Upper lobe of left lung (tissue), 6 donors: ENCODE results near the gene TMX1. TPM values are rescaled to one million over a fixed set of nuclear protein-coding genes. Genes with fewer than 3 reads are reported as not detected.

Source experiments
- ATAC-seq, 2 donors: fragments of 200-7000 bp; cut with Tn5 transposase; one replicate each; pipeline ENCODE4 v1.9.1; 2022; ENCODE audit warnings: mild to moderate bottlenecking in 2 of 2, moderate library complexity in 2 of 2; ENCODE audit not compliant: low FRiP score in 2 of 2
- DNase-seq, 2 donors: peaks; one replicate each; pipeline ENCODE4 v3.0.0-alpha.2; 2019 to 2020
- H3K27ac ChIP-seq, 4 donors: fragments of 200-600 bp; sonication (generic); one replicate each; pipeline ENCODE4 v1.5.1; 2016 to 2019
- H3K27me3 ChIP-seq, 4 donors: fragments of 200-600 bp; sonication (generic); one replicate each; pipeline ENCODE4 v1.5.1; 2017 to 2019
- H3K36me3 ChIP-seq, 4 donors: fragments of 200-600 bp; sonication (generic); one replicate each; pipeline ENCODE4 v1.5.1; 2016 to 2019
- H3K4me1 ChIP-seq, 4 donors: fragments of 200-600 bp; sonication (generic); one replicate each; pipeline ENCODE4 v1.5.1; 2018 to 2019
- H3K4me3 ChIP-seq, 4 donors: fragments of 200-600 bp; sonication (generic); one replicate each; pipeline ENCODE4 v1.5.1; 2017 to 2019; ENCODE audit warnings: mild to moderate bottlenecking in 2 of 4, moderate library complexity in 1 of 4
- H3K9me3 ChIP-seq, 4 donors: fragments of 200-600 bp; sonication (generic); one replicate each; pipeline ENCODE4 v1.5.1; 2018 to 2019
- CTCF ChIP-seq, 6 experiments: fragments of 450-650 bp in 4 of 6; fragments of 200-600 bp in 2 of 6; sonication (generic) in 2 of 6; IDR thresholded peaks; one replicate each; pipeline ENCODE4 v1.5.1; 2016 to 2019; ENCODE audit warnings: antibody characterized with exemption in 6 of 6
- EP300 ChIP-seq, 4 donors: sonication (generic); formaldehyde crosslinking; IDR thresholded peaks; one replicate each; pipeline ENCODE4 v1.5.1; 2017; ENCODE audit warnings: antibody characterized with exemption in 4 of 4, control low read depth in 2 of 4
- POLR2A ChIP-seq, 4 donors: fragments of 450-650 bp; IDR thresholded peaks; one replicate each; pipeline ENCODE4 v1.5.1; 2016 to 2017; ENCODE audit warnings: antibody characterized with exemption in 4 of 4, mild to moderate bottlenecking in 2 of 4
- POLR2AphosphoS5 ChIP-seq, 2 donors: sonication (generic); formaldehyde crosslinking; IDR thresholded peaks; one replicate each; pipeline ENCODE4 v1.5.1; 2017; ENCODE audit warnings: antibody characterized with exemption in 2 of 2
- WGBS, 2 donors: methylation state at CpG; one replicate each; pipeline ENCODE4 v1.1.5; 2017 to 2018; 5-methylcytosine and 5-hydroxymethylcytosine counted together
- total RNA-seq, 6 donors: library from RNA; depleted of rRNA in 4 of 6; stranded (reverse); fragments of >200 nt in 4 of 6; gene quantifications; one replicate each; pipeline versions ENCODE4 v1.1.0 to v1.2.1, GENCODE V29; 2016 to 2021
- donor health status: DM: no; HTN: no; CAD: no; lungs with moderate emphysema.
- donor health status: DM: no; HTN: yes; CAD: no; lungs with severe emphysema.

TMX1 gene
- total RNA-seq, 6 donors from 2014 or later = 9.7 to 34.3 (median 29.1) TPM

GRCh38 chr14:51248016-51248987 is 8.3 kb downstream of the TMX1 start:
- WGBS, 2 donors = 89 to 90% methylated on average over 4 of the region's 4 CpGs
- no peak for DNase-seq
- TF ChIP-seq POLR2A (IDR thresholded peaks at IDR 0.05) (no peak), EP300 (IDR thresholded peaks at IDR 0.05) (no peak), CTCF (IDR thresholded peaks at IDR 0.05) (no peak), POLR2AphosphoS5 (IDR thresholded peaks at IDR 0.05) (no peak)
- Histone ChIP-seq H3K27me3 (no peaks in the 10 kb centered on the region), H3K36me3 (peaks cover 15 to 66% (median 33%) of the 10 kb centered on the region in 4 donors), H3K4me3 (no peak overlapping the region), H3K4me1 (peaks cover 0 to 5% (median under 1%) of the 10 kb centered on the region in 4 donors), H3K9me3 (no peaks in the 10 kb centered on the region), H3K27ac (no peak overlapping the region)
- peak in 1 of 2 donors; percentile 23 for ATAC-seq

GRCh38 chr14:51251486-51251885 is 11.4 kb downstream of the TMX1 start:
- 75 to 91% methylated on average over 4 of the region's 4 CpGs for WGBS, 2 donors
- Histone ChIP-seq H3K36me3 (peaks cover 15 to 79% (median 31%) of the 10 kb centered on the region in 4 donors), H3K27ac (no peak overlapping the region), H3K4me1 (no peaks in the 10 kb centered on the region), H3K9me3 (no peaks in the 10 kb centered on the region), H3K27me3 (no peaks in the 10 kb centered on the region), H3K4me3 (no peak overlapping the region)
- DNase-seq (no peak), ATAC-seq (no peak)
- TF ChIP-seq EP300 (IDR thresholded peaks at IDR 0.05) (no peak), POLR2AphosphoS5 (IDR thresholded peaks at IDR 0.05) (no peak), CTCF (IDR thresholded peaks at IDR 0.05) (no peak), POLR2A (IDR thresholded peaks at IDR 0.05) (no peak)

- Histone ChIP-seq H3K9me3 (no peaks in the 10 kb centered on the region), H3K4me3 (no peak overlapping the region), H3K4me1 (no peaks in the 10 kb centered on the region), H3K27me3 (no peaks in the 10 kb centered on the region), H3K27ac (no peak overlapping the region), H3K36me3 (peaks cover 15 to 69% (median 28%) of the 10 kb centered on the region in 4 donors)
- no peak for DNase-seq
- no peak for ATAC-seq
- TF ChIP-seq POLR2A (IDR thresholded peaks at IDR 0.05) (no peak), POLR2AphosphoS5 (IDR thresholded peaks at IDR 0.05) (no peak), CTCF (IDR thresholded peaks at IDR 0.05) (no peak), EP300 (IDR thresholded peaks at IDR 0.05) (no peak)
These were observed 13.8 kb downstream of the TMX1 start for GRCh38 chr14:51253880-51254279.

- Histone ChIP-seq H3K27ac (no peak overlapping the region), H3K4me3 (no peak overlapping the region), H3K9me3 (no peaks in the 10 kb centered on the region), H3K27me3 (no peaks in the 10 kb centered on the region), H3K4me1 (no peaks in the 10 kb centered on the region), H3K36me3 (peaks cover 0 to 26% (median 7%) of the 10 kb centered on the region in 4 donors)
- ATAC-seq (no peak), DNase-seq (no peak)
- WGBS, 2 donors = 100% methylated on average over 1 of the region's 1 CpG
- TF ChIP-seq POLR2A (IDR thresholded peaks at IDR 0.05) = no peak
- no peak for TF ChIP-seq EP300 (IDR thresholded peaks at IDR 0.05)
- TF ChIP-seq CTCF (IDR thresholded peaks at IDR 0.05) = no peak
These were observed 18.2 kb downstream of the TMX1 start for GRCh38 chr14:51258280-51258679.
